Activated CD4-positive, alpha-beta T cell treated with anti-CD3 and anti-CD28 coated beads, Interleukin-2, amount 10 ng/mL, durations not matched to agents 24 days and 14 days (primary cell): Measurements from ENCODE around the gene CLDN22. TPM values are rescaled to one million over a fixed set of nuclear protein-coding genes. Genes with fewer than 3 reads are reported as not detected.

ENCODE experiments used
- DNase-seq: peaks from one replicate; pipeline ENCODE4 v3.0.0; 2022
- H3K27ac Mint-ChIP-seq: one replicate; pipeline ENCODE4 v1.8.0; 2022; ENCODE audit warnings: mild to moderate bottlenecking, mixed read lengths
- H3K27me3 Mint-ChIP-seq: one replicate; pipeline ENCODE4 v1.8.0; 2022; ENCODE audit warnings: mixed read lengths
- H3K36me3 Mint-ChIP-seq: one replicate; pipeline ENCODE4 v1.8.0; 2022; ENCODE audit warnings: low read depth, mild to moderate bottlenecking, mixed read lengths
- H3K4me1 Mint-ChIP-seq: one replicate; pipeline ENCODE4 v1.8.0; 2021; ENCODE audit warnings: mixed read lengths
- H3K4me3 Mint-ChIP-seq: one replicate; pipeline ENCODE4 v1.8.0; 2022; ENCODE audit warnings: mild to moderate bottlenecking, moderate library complexity, mixed read lengths
- H3K9me3 Mint-ChIP-seq: one replicate; pipeline ENCODE4 v1.8.0; 2021; ENCODE audit warnings: mixed read lengths
- intact Hi-C: fragments of 100-400 bp; cut with micrococcal nuclease; formaldehyde crosslinking; loops from one replicate; pipeline ENCODE4 v1.15.1; 2023
- total RNA-seq: library from RNA; stranded (reverse); gene quantifications from 2 replicates; pipeline ENCODE4 v1.2.3, GENCODE V29; 2022

Gene CLDN22
- total RNA-seq, 1 donor from 2014 or later, result not detected

DNA sequence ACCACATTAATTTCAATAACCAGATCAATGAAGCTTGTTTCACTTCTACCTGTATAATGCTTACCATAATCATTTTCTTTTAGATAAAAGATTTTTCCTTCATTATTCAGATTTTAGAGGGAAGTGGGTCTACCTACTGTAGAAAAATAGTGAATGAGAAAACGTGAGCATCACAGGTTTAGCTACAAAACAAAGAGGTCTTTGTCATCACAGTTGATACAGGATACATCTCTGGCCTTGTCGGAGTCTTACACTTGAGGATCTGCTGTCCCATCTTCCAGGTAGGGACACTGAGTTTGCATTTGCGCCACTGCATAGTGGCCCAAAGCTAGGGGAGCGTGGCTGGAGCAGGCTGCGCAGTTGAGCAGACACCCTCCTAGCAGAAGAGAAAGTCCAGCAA, 1.4 kb upstream of the CLDN22 start:
- Mint-ChIP-seq H3K9me3 (no peaks in the 10 kb centered on the region), H3K27me3 (peaks cover 4% of the 10 kb centered on the region), H3K27ac (no peak overlapping the region), H3K4me3 (no peak overlapping the region), H3K36me3 (no peaks in the 10 kb centered on the region), H3K4me1 (peaks cover 7% of the 10 kb centered on the region)
- intact Hi-C loops, result no loop called here
- no peak for DNase-seq

DNA sequence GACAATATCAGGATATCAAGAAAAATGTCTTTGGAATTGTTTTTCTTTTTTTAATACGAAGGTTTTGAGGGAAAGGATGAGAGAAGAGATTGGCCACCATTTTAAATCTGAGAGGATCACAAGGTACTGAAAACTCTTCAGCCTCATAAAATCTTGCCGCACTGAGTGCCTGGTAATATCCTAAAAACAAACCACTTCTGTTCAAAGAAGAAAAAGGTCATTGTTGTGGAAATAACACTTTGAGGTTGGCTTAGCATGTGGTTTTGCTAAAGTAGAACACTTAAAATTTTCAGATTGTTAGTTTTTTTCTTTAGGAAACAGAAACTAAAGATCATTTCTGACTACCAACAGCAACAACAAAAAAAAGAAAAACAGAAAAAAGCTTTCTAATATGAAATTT, 1.0 kb upstream of the CLDN22 start:
- Mint-ChIP-seq H3K9me3 (no peaks in the 10 kb centered on the region), H3K36me3 (no peaks in the 10 kb centered on the region), H3K4me1 (peaks cover 7% of the 10 kb centered on the region), H3K4me3 (no peak overlapping the region), H3K27ac (no peak overlapping the region), H3K27me3 (peaks cover 7% of the 10 kb centered on the region)
- no peak for DNase-seq
- intact Hi-C loops, result no loop called here

DNA sequence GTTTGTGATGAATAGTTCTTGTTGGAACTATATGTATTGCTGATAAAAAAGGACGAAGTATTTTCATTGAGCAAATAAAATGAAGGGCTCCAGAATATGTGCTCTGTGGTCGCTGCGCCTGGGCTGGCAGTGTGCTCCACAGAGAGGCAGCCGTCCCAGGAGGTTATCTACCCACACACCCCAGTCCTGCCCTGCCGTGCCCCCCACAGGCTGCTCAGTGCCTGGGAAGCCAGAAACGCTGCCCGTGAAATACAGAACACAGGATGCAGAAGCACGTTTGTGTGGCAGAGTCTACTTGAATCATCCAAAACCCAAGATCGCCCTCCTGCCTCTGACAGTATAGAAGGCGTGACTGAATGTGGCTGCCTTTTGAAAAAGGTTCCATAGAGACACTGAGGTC, 1.4 kb downstream of the CLDN22 start:
- intact Hi-C loops, result no loop called here
- Mint-ChIP-seq H3K4me1 (peaks cover 7% of the 10 kb centered on the region), H3K9me3 (no peaks in the 10 kb centered on the region), H3K27ac (no peak overlapping the region), H3K4me3 (no peak overlapping the region), H3K27me3 (peaks cover 9% of the 10 kb centered on the region), H3K36me3 (no peaks in the 10 kb centered on the region)
- DNase-seq, result no peak

DNA sequence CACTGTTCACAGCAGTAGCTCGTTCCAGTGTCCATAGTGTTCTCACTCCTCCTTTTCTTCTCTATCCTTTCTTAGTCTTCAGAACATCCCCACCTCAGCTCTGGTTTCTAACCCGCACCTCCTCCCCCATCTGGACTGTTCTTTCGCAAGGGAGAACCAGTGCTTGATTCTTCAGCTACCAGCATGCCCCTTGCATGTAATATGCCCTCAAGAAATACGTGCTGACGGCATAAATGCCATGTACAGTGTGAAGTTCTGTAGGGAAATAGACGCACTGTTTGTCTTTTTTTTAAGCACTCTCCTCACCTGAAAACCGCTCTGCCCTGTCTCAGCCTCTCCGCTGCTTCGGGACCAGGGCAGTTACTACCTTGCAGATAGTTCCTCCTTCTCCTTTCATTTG, 5.3 kb downstream of the CLDN22 start:
- H3K36me3 Mint-ChIP-seq, result no peaks in the 10 kb centered on the region
- no peak overlapping the region for H3K27ac Mint-ChIP-seq
- no peaks in the 10 kb centered on the region for H3K9me3 Mint-ChIP-seq
- H3K4me1 Mint-ChIP-seq, result no peaks in the 10 kb centered on the region
- peaks cover 9% of the 10 kb centered on the region for H3K27me3 Mint-ChIP-seq
- H3K4me3 Mint-ChIP-seq, result no peak overlapping the region
- DNase-seq, result peak; percentile 37
- intact Hi-C loops, result no loop called here

DNA sequence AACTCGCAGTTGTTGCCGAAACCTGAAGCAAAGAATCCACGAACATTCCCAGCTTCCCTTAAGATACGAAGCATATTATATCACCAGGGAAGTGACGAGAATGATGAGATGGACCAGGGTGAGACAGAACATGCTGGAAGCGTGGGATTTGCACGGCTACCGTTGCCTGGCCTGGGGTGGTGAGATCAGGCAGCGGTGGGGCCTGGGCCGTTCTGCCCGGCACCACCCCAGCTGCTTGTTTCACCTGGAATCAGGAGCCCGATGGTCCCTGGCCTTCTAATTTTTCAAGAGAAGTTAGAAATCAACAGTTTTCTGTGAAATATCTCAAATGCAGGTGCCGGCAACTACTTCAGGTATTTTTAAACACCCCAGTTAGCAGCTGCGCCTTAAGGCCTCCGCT, 5.7 kb downstream of the CLDN22 start:
- peak; percentile 29 for DNase-seq
- intact Hi-C loops, result no loop called here
- H3K27ac Mint-ChIP-seq, result no peak overlapping the region
- no peak overlapping the region for H3K4me3 Mint-ChIP-seq
- H3K36me3 Mint-ChIP-seq, result no peaks in the 10 kb centered on the region
- H3K27me3 Mint-ChIP-seq, result peaks cover 9% of the 10 kb centered on the region
- H3K9me3 Mint-ChIP-seq, result no peaks in the 10 kb centered on the region
- H3K4me1 Mint-ChIP-seq, result no peaks in the 10 kb centered on the region

DNA sequence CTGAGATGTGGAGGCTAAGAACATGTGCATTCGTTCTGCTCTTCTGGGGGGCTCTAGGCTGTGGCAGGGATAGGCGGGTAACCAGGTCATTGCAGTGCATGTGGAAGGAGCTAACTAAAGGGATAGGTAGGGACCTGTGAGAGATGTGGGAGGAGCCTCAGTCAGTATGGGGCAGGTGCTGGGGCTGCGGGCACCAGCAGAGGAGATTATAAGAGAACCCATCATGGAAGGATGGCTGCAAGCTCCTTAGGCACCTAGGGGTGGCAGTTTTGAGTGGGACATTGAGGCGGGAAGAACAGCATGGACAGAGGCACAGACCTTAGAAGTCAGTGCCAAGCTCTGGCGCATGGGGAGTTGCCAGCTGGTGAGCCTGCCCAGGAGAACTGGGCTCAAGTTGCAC, 7.2 kb downstream of the CLDN22 start:
- H3K4me3 Mint-ChIP-seq, result no peak overlapping the region
- H3K27me3 Mint-ChIP-seq, result peaks cover 5% of the 10 kb centered on the region
- peak; percentile 44 for DNase-seq
- no peaks in the 10 kb centered on the region for H3K9me3 Mint-ChIP-seq
- H3K4me1 Mint-ChIP-seq, result no peaks in the 10 kb centered on the region
- intact Hi-C loops, result no loop called here
- no peaks in the 10 kb centered on the region for H3K36me3 Mint-ChIP-seq
- H3K27ac Mint-ChIP-seq, result no peak overlapping the region

DNA sequence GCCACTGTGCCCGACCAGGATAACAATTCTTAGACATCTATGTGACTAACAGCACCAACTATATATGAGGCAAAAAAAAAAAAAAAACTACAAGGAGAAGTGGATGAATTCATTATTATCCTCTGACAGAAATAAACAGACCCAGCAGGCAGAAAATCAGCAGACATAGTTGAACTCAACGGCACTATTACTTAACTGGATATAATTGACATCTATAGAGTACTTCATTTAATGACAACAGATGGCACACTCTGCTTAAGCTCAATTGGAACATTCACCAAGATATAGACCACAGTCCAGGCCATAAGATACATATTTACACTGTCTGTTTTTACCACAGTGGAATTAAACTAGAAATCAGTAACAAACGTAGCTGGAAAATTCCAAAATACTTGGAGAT, 13.3 kb downstream of the CLDN22 start:
- no peak overlapping the region for H3K27ac Mint-ChIP-seq
- intact Hi-C loops, result no loop called here
- H3K9me3 Mint-ChIP-seq, result no peaks in the 10 kb centered on the region
- no peak overlapping the region for H3K4me3 Mint-ChIP-seq
- H3K27me3 Mint-ChIP-seq, result no peaks in the 10 kb centered on the region
- H3K4me1 Mint-ChIP-seq, result no peaks in the 10 kb centered on the region
- no peak for DNase-seq
- no peaks in the 10 kb centered on the region for H3K36me3 Mint-ChIP-seq

DNA sequence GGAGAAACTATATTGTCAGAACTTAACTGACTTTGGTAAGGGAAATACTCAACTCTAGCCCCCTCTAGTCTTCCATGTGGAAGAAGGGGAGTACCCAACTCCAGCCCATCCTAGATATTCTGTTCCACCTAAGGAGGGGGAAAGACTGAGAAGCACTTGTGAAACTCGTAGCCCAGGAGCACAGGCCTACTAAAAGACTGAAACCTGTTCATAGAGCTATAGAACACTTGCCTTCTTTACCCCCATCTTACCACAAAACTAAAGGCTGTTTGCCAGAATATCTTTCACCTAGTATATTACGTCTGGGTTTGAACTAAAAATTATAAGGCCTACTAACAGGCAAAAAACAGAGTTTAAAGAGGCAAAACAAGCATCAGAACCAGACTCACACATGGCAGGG, 15.5 kb downstream of the CLDN22 start:
- Mint-ChIP-seq H3K27me3 (no peaks in the 10 kb centered on the region), H3K4me1 (no peaks in the 10 kb centered on the region), H3K36me3 (no peaks in the 10 kb centered on the region), H3K27ac (no peak overlapping the region), H3K9me3 (no peaks in the 10 kb centered on the region), H3K4me3 (no peak overlapping the region)
- intact Hi-C loops, result no loop called here
- no peak for DNase-seq

DNA sequence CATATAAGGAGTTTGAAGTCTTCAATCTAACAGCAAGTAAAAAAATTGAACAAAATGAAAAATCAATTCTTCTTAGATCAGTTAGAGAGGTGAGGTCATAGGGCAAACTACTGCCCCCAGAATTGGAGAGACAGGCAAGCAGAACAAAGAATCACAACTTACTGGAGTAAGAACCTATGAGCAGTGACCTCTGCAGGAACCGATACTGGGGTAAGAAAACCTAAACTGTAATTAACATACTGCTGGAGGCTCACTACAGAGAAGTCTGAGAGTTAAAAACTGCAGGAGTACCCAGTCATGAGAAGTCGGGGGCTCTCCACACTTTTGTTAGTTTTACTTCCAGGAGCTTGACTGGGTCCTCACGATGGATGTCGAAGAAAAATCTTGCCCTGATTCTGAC, 16.0 kb downstream of the CLDN22 start:
- no peaks in the 10 kb centered on the region for H3K4me1 Mint-ChIP-seq
- no peaks in the 10 kb centered on the region for H3K9me3 Mint-ChIP-seq
- intact Hi-C loops, result no loop called here
- H3K36me3 Mint-ChIP-seq, result no peaks in the 10 kb centered on the region
- H3K27me3 Mint-ChIP-seq, result no peaks in the 10 kb centered on the region
- no peak for DNase-seq
- H3K4me3 Mint-ChIP-seq, result no peak overlapping the region
- no peak overlapping the region for H3K27ac Mint-ChIP-seq

DNA sequence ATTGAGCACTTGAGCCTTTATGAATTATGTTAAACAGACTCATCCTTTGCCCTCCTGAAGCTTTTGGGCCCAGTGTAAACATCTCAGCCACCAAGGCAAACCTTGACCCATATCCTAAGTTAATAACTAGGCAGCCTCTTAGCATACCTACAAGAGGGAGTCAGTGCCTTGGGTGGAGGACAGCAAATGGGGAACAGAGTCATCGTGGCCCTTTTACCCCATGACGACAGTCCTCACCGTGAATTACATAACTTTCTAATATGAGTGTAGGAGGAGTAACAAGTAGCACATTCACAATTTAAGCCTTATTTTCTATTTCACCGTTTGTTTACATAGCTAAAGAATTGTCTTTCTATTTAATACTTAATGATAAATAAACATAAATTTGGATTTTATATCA, 16.8 kb downstream of the CLDN22 start:
- DNase-seq, result no peak
- H3K36me3 Mint-ChIP-seq, result no peaks in the 10 kb centered on the region
- H3K27me3 Mint-ChIP-seq, result no peaks in the 10 kb centered on the region
- intact Hi-C loops, result no loop called here
- H3K4me1 Mint-ChIP-seq, result no peaks in the 10 kb centered on the region
- no peaks in the 10 kb centered on the region for H3K9me3 Mint-ChIP-seq
- H3K4me3 Mint-ChIP-seq, result no peak overlapping the region
- no peak overlapping the region for H3K27ac Mint-ChIP-seq

DNA sequence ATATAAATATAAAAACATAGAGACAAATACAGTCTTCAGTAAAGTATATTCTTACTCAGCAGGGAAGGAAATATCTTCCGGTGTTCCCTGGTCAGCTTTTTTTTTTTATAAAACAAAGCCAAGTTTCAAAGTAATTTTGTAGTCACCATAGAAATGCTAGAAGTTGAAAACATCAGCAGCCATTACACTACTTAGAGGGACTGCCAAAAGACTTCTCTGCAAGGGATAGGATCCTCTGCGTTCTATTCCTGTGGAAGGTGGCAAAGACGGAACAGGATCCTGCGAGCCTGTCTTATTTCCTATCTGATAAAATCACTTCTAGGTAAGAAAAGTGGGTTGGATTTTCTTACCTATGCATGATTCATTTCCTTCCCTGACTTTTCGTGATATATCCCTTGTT, 19.4 kb downstream of the CLDN22 start:
- no peak overlapping the region for H3K27ac Mint-ChIP-seq

DNA sequence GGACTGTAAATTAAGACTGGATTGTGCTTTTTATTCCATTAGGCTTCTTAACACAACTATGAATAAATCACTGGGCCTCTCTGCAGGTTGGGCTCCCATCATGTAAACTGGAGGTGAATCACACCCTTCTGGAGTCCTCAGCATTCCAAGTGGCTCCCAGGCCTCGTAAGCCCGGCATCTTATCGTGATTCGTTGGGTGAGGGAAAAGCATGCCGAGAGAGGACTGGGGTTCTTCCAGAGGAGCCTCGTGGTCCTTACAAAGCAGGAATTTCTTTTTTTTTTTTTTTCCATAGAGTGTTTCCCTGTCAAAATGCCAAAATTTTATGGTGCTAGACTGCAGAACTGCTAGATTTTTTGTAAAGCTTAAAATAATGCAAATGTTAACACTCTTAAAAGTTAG, 20.0 kb downstream of the CLDN22 start:
- Mint-ChIP-seq H3K27ac (no peak overlapping the region), H3K36me3 (no peaks in the 10 kb centered on the region), H3K9me3 (no peaks in the 10 kb centered on the region), H3K4me1 (no peaks in the 10 kb centered on the region), H3K4me3 (no peak overlapping the region), H3K27me3 (no peaks in the 10 kb centered on the region)
- intact Hi-C loops, result no loop called here
- no peak for DNase-seq

More for the DNA sequence above, 19.4 kb downstream of the CLDN22 start:
- H3K36me3 Mint-ChIP-seq, result no peaks in the 10 kb centered on the region
- no peaks in the 10 kb centered on the region for H3K27me3 Mint-ChIP-seq
- no peaks in the 10 kb centered on the region for H3K4me1 Mint-ChIP-seq
- H3K4me3 Mint-ChIP-seq, result no peak overlapping the region
- intact Hi-C loops, result no loop called here
- no peak for DNase-seq
- no peaks in the 10 kb centered on the region for H3K9me3 Mint-ChIP-seq

DNA sequence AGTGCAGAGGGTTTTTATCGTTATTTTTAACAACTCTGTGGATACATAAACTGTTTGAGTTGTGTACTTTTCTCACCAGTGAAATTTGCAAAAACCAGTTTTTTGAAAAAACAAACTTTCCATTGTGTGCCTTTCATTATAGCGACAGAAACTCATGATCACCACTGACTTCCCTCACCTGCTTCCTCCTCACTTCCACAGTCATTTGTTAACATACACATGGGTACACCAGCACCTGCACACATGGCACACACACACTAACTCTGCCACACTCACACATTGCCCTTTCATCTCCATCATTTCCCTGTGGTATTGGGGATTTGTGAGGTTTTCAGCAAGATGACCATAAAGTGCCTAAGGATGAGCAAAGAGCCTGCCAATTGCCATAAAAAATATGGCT, 20.6 kb downstream of the CLDN22 start:
- Mint-ChIP-seq H3K36me3 (no peaks in the 10 kb centered on the region), H3K9me3 (no peaks in the 10 kb centered on the region), H3K4me3 (no peak overlapping the region), H3K27ac (no peak overlapping the region), H3K4me1 (no peaks in the 10 kb centered on the region), H3K27me3 (no peaks in the 10 kb centered on the region)
- intact Hi-C loops, result no loop called here
- DNase-seq, result no peak

DNA sequence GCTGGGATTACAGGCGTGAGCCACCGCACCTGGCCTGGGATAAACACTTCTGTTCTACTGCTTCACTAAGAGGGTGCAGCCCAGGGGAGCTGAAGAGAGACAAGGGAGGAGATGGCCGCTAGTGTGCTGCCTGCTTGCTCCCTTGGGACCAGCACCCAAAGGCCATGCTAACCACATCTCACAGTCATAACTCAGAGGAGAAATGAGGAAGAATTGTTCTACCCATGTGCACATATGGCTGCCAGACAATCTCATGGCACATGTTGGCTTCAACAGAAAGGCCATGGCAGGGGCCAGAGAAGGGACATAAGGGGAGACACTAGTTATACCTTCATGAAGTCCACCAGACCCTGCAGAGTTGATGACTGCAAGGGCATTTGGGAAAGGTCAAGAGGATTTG, 22.4 kb downstream of the CLDN22 start:
- Mint-ChIP-seq H3K4me3 (no peak overlapping the region), H3K27ac (no peak overlapping the region), H3K9me3 (no peaks in the 10 kb centered on the region), H3K27me3 (no peaks in the 10 kb centered on the region), H3K36me3 (no peaks in the 10 kb centered on the region), H3K4me1 (no peaks in the 10 kb centered on the region)
- no peak for DNase-seq
- intact Hi-C loops, result no loop called here

DNA sequence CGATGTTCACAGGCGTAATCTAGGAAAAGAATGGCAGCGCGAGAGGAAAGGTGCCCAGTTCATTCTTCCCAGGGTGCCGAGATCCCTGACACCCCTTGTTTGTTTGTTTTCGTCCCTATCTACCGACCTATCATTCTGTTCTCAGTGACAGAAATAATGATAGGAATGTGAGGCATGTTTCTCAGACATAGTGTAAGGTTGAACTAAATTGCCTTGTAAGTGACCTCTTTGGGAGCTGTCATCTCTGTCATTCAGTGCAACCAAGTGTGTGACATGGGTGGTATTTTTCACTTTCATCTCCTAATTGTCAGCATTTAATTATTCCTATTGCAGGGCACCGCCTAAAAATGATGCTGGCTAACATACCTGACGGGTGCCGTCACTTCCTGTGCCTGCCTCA, 24.4 kb downstream of the CLDN22 start:
- Mint-ChIP-seq H3K4me1 (no peaks in the 10 kb centered on the region), H3K36me3 (no peaks in the 10 kb centered on the region), H3K27ac (no peak overlapping the region), H3K4me3 (no peak overlapping the region), H3K9me3 (no peaks in the 10 kb centered on the region), H3K27me3 (no peaks in the 10 kb centered on the region)
- DNase-seq, result no peak
- intact Hi-C loops, result no loop called here

DNA sequence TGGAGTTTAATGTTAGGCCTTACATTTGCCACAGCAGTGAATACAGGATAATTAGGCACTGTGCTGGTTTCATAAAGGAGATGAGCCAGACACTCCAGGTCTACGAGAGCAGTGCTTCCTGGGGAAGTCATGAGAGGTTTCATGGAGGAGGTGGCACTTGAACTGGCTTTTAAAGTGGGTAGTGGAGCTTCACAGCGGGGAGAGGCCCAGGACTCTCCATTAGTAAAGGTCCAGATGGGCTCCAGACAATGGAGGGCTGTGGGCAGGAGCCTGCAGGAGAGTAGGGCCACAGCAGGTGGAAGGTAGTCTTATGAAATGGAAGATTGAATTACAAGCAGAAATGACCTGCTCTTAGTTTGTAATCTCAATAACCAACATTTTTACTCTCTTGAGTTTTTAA, 29.0 kb downstream of the CLDN22 start:
- H3K4me3 Mint-ChIP-seq, result no peak overlapping the region
- no peaks in the 10 kb centered on the region for H3K36me3 Mint-ChIP-seq
- H3K4me1 Mint-ChIP-seq, result no peaks in the 10 kb centered on the region
- intact Hi-C loops, result no loop called here
- H3K9me3 Mint-ChIP-seq, result no peaks in the 10 kb centered on the region
- no peaks in the 10 kb centered on the region for H3K27me3 Mint-ChIP-seq
- DNase-seq, result no peak
- no peak overlapping the region for H3K27ac Mint-ChIP-seq
